ENCODE results near the gene BOK.

DNA sequence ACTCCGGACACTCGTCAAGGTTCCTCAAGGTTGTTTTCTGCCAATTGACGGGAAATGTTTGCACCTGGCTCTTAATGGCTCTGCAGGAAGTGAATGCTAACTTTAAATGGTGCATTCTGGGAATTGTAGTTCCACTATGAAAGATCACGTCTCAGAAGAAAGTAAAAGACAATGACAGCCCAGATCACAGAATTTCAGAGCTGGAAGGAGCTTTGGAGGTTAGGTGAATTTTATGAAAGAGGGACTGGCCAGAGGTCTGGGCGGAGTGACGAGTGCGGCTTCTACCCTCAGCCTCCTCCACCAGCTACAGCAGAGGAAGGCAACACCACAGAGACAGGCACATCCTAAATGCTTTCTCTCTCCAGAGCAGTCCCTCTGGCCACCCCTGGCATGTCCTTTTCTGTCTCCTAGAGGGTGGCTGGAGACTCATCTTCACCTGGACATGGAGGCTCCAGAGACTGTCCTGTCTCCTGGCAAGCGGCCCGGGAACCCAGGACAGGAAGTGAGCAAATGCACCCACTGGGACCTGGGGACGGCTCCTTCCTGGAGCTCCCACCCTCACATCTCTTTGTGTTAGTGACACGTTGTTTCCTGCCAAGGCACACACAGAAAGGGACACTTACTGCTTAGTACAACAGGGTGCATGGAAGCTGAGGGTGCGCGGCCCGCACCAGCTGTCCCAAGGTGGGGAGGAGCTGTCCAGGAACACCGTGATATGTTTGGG, 59.0 kb downstream of the BOK start:
- TF ChIP-seq CTCF (IDR thresholded peaks at IDR 0.05; ENCODE audit: poor library complexity, severe bottlenecking) (no peak), RAD21 (conservative IDR thresholded peaks at IDR 0.05) (no peak), SMC3 (conservative IDR thresholded peaks at IDR 0.05; ENCODE audit: poor library complexity) (no peak)
- TF ChIP-seq, protein P1, sequence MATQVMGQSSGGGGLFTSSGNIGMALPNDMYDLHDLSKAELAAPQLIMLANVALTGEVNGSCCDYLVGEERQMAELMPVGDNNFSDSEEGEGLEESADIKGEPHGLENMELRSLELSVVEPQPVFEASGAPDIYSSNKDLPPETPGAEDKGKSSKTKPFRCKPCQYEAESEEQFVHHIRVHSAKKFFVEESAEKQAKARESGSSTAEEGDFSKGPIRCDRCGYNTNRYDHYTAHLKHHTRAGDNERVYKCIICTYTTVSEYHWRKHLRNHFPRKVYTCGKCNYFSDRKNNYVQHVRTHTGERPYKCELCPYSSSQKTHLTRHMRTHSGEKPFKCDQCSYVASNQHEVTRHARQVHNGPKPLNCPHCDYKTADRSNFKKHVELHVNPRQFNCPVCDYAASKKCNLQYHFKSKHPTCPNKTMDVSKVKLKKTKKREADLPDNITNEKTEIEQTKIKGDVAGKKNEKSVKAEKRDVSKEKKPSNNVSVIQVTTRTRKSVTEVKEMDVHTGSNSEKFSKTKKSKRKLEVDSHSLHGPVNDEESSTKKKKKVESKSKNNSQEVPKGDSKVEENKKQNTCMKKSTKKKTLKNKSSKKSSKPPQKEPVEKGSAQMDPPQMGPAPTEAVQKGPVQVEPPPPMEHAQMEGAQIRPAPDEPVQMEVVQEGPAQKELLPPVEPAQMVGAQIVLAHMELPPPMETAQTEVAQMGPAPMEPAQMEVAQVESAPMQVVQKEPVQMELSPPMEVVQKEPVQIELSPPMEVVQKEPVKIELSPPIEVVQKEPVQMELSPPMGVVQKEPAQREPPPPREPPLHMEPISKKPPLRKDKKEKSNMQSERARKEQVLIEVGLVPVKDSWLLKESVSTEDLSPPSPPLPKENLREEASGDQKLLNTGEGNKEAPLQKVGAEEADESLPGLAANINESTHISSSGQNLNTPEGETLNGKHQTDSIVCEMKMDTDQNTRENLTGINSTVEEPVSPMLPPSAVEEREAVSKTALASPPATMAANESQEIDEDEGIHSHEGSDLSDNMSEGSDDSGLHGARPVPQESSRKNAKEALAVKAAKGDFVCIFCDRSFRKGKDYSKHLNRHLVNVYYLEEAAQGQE (IDR thresholded peaks at IDR 0.05; ENCODE audit: borderline replicate concordance) = no peak

Measured in neural cell (in vitro differentiated cells).